HTERT RPE-1 (cell line): Measurements from ENCODE around the gene TRIB2.

Experiments
- in situ Hi-C: fragments of 300-500 bp; cut with MboI; formaldehyde crosslinking; loops from 4 replicates; pipeline ENCODE4 v1.14.3; 2020; ENCODE audit warnings: low sequenced_read_pairs

Gene TRIB2

GRCh38 chr2:12697617-12698016 is 19.1 kb upstream of the TRIB2 start:
- in situ Hi-C loops = no loop called here

DNA sequence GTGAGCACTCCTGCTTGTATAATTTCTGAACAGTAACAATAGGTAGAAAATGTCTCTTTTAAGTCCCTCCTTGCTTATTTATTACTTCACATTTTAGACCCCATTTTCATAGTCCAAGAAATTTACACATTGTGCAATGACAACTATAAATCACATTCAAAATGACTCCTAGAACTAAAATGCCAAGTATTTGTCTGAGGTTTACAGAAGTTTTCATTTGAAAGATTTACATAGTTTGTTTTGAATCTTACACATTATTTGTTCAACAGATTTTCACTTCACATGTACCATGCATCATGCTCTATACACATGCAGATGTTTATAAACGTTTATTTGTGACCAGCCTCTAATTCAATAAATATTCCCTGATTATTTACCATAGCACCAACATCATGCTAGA is 15.7 kb upstream of the TRIB2 start:
- in situ Hi-C loops = no loop called here

DNA sequence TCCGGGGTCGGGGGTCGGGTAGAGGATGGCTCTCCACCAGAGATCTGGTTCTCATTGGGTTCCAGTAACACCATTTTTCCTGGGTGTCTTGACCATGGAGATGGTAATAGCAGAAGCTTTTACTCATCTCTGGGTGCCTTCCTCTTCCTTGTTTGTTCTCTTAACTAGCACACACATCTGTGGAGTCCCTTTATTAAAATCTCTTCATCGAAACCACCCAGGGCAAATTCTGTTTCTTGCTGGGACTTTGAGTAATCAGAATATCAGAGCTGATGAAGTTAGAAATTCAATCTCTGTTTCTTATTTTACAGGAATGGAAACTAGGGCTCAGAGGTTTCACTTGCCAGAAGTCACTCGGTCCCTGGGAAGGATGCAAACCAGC is 15.0 kb upstream of the TRIB2 start:
- in situ Hi-C loops = no loop called here

DNA sequence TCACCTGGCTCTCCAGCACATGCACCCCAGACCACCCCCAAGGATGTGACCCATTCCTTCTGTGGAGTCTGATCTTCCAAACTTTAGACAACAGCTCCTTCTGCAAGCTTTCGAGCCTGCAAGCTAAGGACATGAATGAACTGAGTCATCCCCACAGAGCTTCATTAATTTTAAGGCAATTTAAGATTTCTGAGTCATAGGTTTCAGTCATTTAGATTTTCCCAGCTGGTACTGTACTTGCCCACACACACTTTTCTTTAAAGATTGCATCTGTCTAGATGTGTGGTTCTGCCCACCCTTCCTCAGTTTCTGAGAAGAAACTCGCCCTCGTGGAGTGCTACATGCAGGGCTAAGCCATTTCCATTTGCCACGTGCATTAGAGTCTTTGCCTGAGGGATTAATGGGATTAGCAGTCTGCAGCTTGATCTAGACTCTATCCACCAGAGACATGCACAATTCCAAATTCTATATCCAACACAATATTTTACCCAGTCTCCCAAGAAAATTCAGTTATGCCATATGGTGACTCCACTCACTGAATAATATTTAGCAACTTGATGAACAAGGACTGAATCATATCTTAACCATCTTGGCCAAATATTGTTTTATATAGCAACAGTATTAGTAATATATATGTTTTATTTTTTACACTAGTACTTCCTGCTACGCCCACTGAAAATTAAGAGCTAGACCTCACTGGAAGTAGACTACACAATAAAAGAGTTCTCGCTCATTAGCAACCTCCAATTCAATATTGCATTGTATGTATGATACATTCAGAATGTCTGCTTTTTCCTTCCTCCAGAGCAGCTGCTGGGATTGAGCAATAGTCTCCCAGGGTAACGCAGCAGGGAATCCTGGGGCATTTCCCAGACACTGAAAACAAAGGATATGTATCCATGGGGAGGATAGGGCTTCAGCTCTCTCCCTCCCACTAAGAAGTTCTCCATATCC is 14.3 kb upstream of the TRIB2 start:
- in situ Hi-C loops = no loop called here

DNA sequence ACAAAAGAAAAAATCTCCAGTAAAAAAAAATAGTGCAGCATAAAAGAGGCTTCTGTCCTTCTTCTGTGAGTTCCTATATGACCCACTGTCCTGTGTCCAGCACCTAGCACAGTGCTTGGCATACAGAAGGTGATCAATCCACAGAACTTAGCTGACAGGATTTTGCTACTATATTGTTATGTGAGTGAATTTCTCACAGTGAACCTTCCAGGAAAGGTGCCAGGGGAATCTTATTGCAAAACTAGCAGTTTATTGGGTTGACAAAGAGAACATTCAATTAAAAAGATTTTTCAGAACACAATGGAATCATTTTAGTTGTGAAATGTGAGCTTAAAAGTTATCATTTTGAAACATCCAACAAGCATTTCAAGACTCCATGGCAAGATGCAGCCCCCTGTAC is 12.4 kb upstream of the TRIB2 start:
- in situ Hi-C loops = no loop called here

DNA sequence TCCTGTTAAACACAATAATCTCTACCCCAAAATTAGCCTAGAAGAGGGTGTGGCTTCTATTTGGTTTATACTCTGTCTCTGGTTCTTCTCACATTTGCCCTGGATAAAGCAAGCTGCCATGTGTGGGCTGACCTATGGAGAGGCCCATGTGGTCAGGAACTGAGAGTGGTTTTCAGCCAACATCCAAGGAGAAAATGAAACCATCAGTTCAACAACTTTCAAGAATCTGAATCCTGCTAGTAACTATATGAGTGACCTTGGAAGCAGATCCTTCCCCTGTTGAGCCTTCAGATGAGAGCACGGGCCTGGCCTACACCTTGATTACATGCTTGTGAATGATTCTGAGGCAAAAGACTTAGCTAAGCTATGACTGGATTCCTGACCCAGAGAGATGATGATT is 11.5 kb upstream of the TRIB2 start:
- in situ Hi-C loops = no loop called here

DNA sequence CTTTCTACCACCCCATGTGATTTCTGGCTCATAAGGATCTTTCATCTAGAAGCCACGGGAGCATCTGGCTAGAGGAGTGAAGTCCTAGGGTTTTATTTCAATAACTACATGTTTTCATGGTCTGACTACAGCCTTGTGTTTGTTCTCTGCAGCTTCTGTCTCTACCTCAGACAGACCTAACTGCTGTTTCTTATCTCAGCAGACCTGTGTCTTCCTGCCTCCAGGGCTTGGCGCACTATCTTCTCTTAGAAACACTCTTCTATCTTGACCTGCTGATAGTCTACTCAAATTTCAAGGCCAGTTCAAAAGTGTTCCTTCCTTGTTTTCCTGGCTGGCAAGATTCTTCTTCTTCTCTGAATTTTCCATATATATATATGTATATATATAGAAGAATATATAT is 11.0 kb upstream of the TRIB2 start:
- in situ Hi-C loops = no loop called here

- in situ Hi-C loops = no loop called here
Measured at GRCh38 chr2:12708508-12709206, 8.1 kb upstream of the TRIB2 start.

DNA sequence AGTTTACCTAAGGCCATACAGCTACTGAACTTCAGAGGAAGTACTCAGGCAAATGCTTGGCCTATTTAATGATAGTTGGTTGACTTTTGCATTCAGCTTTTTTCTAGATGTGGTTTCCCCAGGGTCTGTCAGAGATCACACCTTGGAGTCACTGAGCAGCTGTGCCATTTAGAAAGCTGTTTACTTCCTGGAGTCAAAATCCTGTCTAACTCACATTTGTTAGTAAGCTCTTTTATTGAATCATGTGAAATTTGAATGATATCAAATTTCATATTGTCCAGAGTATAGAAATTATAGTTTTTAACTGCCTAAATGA is 7.6 kb upstream of the TRIB2 start:
- in situ Hi-C loops = no loop called here

GRCh38 chr2:12710301-12710700 is 6.4 kb upstream of the TRIB2 start:
- in situ Hi-C loops = no loop called here

GRCh38 chr2:12711339-12711738 is 5.4 kb upstream of the TRIB2 start:
- in situ Hi-C loops = no loop called here

GRCh38 chr2:12712881-12713280 is 3.9 kb upstream of the TRIB2 start:
- in situ Hi-C loops = no loop called here

DNA sequence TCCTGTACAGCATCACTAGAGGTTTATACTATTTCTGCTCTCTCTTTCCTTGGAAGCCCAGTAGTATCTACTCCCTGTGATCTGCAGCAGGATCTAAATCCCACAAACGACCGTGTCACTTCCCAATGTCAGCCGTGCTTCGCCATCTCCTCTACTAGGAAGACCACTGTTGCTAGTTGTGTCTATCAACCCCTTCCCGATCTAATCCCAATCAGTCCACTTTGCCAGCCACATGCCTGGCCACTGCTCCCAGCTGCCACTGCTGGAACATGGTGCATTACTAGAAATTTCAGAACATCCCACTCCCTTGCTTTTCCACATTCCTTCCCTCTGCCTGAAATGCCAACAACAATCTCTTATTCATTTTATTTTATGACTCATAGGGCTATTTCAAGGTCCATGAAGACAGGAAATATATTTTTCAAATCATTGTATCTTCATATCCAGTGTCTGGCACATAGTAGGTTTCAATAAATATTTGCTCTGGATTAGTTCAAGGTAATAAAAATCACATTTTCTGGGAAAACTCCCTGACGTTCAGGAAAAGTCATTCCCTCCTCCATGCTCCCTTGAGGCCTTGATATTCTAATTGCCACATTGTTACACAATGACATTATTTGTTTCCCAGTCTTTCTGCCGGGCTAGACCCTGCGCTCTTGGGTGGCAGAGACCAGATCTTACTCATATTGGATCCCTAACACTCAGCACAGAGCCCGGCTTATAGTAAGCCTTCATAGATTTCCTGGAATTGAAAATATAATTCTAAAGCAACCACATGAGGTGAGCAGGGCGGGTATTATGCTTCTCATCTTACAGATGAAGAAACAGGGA is 2.1 kb upstream of the TRIB2 start:
- in situ Hi-C loops = no loop called here

GRCh38 chr2:12715258-12716031 is 1.3 kb upstream of the TRIB2 start:
- in situ Hi-C loops = no loop called here

DNA sequence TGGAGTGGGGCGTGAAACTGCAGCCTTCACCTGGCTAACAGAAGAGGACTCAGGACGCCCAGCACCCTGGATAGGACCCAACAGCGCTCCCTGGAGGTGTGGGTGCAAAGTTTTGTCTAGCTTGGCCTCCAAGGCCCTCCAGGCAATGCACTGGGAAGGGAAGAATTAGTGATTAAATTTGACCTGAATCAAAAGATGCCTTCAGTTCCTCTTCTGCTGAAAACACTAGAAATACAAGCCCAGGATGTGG is 779 bp upstream of the TRIB2 start:
- in situ Hi-C loops = no loop called here

DNA sequence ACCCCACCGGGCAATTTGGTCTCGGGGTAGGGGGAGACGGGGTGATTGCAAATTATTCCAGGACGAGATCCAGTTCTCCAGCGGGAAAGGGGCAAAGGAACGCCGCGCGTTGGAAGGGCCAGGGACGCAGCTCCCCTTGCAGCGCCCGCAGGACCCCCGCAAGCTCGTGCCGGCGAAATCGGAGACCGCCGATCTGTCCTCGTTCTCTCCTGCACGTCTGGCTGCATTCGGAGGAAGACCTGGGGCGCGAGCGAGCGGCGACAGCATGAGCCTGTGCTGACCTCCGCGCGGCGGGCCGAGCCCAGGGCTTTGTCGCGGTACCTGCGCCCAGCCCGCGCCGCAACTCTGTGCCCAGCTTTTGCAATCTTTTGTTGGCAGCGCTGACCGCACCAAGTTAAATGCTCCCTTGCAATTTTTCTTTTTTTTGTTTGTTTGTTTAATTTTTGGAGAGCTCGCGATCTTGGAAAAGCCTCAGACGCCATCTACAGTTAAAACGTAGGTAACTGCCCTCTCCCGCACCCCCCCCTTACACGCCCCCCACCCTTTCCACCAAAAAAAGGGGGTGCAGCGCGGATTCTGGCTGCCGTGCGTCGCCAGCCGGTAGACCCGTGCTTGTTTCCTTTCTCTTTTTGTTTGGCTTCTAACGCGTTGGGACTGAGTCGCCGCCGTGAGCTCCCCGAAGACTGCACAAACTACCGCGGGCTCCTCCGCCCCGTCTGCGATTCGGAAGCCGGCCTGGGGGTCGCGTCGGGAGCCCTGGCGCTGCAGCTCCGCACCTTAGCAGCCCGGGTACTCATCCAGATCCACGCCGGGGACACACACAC is 667 bp downstream of the TRIB2 start:
- in situ Hi-C loops = no loop called here

GRCh38 chr2:12718015-12718671 is 1.4 kb downstream of the TRIB2 start:
- in situ Hi-C loops = no loop called here

DNA sequence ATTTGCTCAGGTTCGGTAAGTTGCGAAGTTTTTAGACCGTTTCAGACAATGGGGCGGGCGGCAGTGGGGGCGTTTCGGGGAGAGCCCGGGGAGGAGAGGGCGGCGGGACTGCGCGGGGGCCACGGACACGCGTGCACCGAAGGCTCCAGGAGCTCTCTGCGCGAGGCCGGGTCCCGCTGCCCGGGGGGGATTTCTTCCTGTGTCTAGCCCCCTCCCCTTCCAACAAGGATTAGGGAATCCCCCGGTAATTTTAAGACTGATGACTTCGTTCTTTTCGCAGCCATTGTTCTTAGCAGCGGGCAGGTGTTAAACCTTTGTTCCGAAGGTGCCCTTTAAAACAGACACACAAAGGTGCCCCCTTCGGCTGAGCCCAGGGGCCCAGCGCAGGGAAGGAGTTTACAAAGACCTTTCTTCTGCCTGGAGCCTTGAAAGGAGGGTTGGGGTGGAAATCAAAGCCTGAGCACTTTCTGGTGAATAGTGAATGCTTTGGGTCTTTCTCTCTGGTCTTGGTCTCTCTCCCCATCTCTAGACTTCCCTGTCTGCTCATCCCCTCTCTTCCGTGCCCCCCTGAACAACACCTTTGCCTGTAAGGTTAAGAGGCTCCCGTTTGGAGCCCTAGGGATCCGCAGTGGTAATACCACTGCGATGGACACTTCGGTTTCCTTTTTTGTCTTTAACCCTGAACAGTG is 2.1 kb downstream of the TRIB2 start:
- in situ Hi-C loops = no loop called here
